Activated CD4-positive, alpha-beta T cell treated with anti-CD3 and anti-CD28 coated beads, Interleukin-2, amount 10 ng/mL, durations not matched to agents 7 days and 5 days (primary cell): ENCODE data around the gene PRKN. TPM values are rescaled to one million over a fixed set of nuclear protein-coding genes. Genes with fewer than 3 reads are reported as not detected.

Experiments
- CTCF ChIA-PET: fragments of 350-600 bp; sonication (Branson Sonifier 250); formaldehyde crosslinking; loops from one replicate; lab custom pipeline; 2021; ENCODE audit warnings: antibody characterized with exemption; lab: Charles Lee
- POLR2A ChIA-PET: fragments of 350-600 bp; sonication (Branson Sonifier 250); formaldehyde crosslinking; loops from one replicate; lab custom pipeline; 2021; ENCODE audit warnings: antibody characterized with exemption; lab: Charles Lee
- DNase-seq: peaks from one replicate; pipeline ENCODE4 v3.0.0-alpha.2; 2020
- H3K27ac Mint-ChIP-seq: one replicate; pipeline ENCODE4 v1.8.0; 2021; ENCODE audit warnings: mild to moderate bottlenecking, moderate library complexity, mixed read lengths
- H3K27me3 Mint-ChIP-seq: one replicate; pipeline ENCODE4 v1.8.0; 2021; ENCODE audit warnings: mixed read lengths
- H3K36me3 Mint-ChIP-seq: one replicate; pipeline ENCODE4 v1.8.0; 2021; ENCODE audit warnings: low read depth, mixed read lengths
- H3K4me1 Mint-ChIP-seq: one replicate; pipeline ENCODE4 v1.8.0; 2021; ENCODE audit warnings: mixed read lengths
- H3K4me3 Mint-ChIP-seq: one replicate; pipeline ENCODE4 v1.8.0; 2021; ENCODE audit warnings: mild to moderate bottlenecking, moderate library complexity, mixed read lengths
- H3K9me3 Mint-ChIP-seq: one replicate; pipeline ENCODE4 v1.8.0; 2021; ENCODE audit warnings: mixed read lengths
- total RNA-seq, 2 experiments: library from RNA; stranded (reverse); gene quantifications; one replicate each; pipeline ENCODE4 v1.2.3, GENCODE V29; 2021

Gene PRKN
- total RNA-seq, 2 experiments from 2014 or later: 0.77 to 0.94 TPM

GRCh38 chr6:162387718-162388382 is 339.7 kb downstream of the PRKN start:
- ChIA-PET CTCF (no interaction called here), POLR2A (no interaction called here)
- no peak overlapping the region for H3K27ac Mint-ChIP-seq
- H3K36me3 Mint-ChIP-seq: no peaks in the 10 kb centered on the region
- no peaks in the 10 kb centered on the region for H3K27me3 Mint-ChIP-seq
- H3K4me3 Mint-ChIP-seq: no peak overlapping the region
- no peaks in the 10 kb centered on the region for H3K9me3 Mint-ChIP-seq
- no peaks in the 10 kb centered on the region for H3K4me1 Mint-ChIP-seq
- DNase-seq: no peak

DNA sequence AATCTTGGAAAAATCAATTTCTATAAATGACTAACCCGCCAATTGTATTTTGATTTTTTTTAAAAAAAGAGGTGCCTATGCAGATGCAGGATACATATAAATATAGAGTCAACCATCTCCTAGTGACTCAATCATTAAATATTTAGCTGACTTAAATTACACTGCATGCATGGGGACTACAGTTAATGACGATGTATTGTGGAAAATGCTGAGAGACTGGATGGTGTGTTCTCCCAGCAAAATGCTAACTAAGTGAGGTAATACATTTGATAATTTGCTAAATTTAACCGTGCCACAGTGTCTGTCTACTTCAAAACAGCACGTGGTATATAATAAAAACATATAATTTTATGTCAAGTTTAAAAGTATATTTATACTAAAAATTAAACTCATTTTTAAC is 341.6 kb downstream of the PRKN start:
- H3K9me3 Mint-ChIP-seq: no peaks in the 10 kb centered on the region
- H3K27ac Mint-ChIP-seq: no peak overlapping the region
- DNase-seq: no peak
- H3K27me3 Mint-ChIP-seq: no peaks in the 10 kb centered on the region
- POLR2A ChIA-PET: no interaction called here
- H3K4me3 Mint-ChIP-seq: no peak overlapping the region
- no peaks in the 10 kb centered on the region for H3K4me1 Mint-ChIP-seq
- no peaks in the 10 kb centered on the region for H3K36me3 Mint-ChIP-seq
- CTCF ChIA-PET: no interaction called here

DNA sequence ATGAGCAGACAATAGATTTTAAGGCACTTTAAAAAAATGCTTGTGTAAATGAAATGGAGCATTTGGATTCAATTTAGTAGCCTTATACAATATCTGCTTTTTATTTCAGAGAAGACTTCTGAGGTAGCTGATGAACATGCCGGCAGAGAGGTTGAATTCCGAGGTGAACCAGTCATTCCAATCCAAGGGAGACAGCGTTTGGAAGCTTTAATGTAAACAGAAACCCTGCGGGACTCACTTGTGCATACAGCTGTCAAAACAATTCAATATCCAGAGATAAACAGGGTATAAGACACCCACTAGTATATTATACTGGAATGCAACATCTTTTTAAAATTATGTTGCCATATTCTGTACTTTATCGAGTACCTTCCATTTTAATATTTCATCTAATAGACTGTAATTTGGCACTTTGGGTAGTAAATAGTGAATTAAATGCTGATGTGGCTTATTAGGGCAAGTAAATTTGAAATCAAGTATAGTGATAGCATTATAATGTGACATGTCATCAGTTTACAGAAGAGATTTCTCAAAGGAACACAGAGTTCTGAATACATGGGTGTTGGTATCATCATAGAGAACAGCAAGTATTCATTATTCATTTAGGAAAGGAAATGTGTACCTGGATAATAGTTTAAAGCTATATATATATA is 347.7 kb downstream of the PRKN start:
- no peaks in the 10 kb centered on the region for H3K36me3 Mint-ChIP-seq

GRCh38 chr6:162377735-162378134 is 349.8 kb downstream of the PRKN start:
- Mint-ChIP-seq H3K27me3 (no peaks in the 10 kb centered on the region), H3K4me1 (no peaks in the 10 kb centered on the region), H3K4me3 (no peak overlapping the region), H3K27ac (no peak overlapping the region), H3K9me3 (no peaks in the 10 kb centered on the region), H3K36me3 (no peaks in the 10 kb centered on the region)
- ChIA-PET POLR2A (no interaction called here), CTCF (no interaction called here)
- no peak for DNase-seq

More for the DNA sequence above, 347.7 kb downstream of the PRKN start:
- ChIA-PET POLR2A (no interaction called here), CTCF (no interaction called here)
- Mint-ChIP-seq H3K27ac (no peak overlapping the region), H3K4me3 (no peak overlapping the region), H3K27me3 (no peaks in the 10 kb centered on the region), H3K9me3 (no peaks in the 10 kb centered on the region), H3K4me1 (no peaks in the 10 kb centered on the region)
- DNase-seq: no peak

DNA sequence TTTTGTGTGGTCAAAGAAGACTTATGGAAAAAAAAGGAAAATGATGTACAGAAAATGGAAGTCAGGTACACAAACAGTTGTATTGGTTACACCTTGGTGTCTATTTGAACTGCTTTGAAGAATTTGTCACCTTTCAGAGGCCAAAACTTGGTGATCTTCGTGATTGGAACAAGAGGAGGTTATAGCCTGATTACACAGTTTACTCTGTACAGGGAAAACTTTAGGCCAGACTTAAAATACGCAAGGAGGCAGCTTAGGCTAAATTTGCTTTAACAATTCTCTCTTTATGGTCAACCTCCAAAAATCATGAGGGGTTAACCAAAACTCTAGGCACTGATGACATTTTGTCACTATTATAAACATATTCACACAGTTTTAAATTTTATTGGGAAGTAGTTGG is 353.7 kb downstream of the PRKN start:
- no peak overlapping the region for H3K4me3 Mint-ChIP-seq

DNA sequence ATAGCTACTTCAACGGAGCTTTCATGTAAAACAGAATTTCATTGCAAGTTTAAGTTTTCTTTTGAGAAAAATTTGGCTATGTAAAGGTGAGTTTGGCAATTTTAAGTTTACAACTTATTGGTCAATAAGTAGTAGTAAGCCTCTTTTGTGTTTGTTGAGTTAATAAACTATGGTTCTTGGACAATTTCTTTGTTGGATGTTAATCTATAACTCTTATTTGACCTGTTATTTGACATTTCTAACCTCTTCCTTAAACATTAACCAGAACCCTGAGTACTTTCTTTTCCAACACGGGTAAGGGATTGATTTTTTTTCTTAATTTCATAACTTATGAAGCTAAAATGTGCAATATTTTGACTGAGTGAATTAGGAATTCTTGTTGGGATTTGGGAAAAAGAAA is 354.4 kb downstream of the PRKN start:
- ChIA-PET POLR2A (no interaction called here), CTCF (no interaction called here)
- Mint-ChIP-seq H3K27ac (no peak overlapping the region), H3K4me3 (no peak overlapping the region), H3K27me3 (no peaks in the 10 kb centered on the region), H3K36me3 (no peaks in the 10 kb centered on the region), H3K9me3 (peaks cover 6% of the 10 kb centered on the region), H3K4me1 (no peaks in the 10 kb centered on the region)
- no peak for DNase-seq

More for the DNA sequence above, 353.7 kb downstream of the PRKN start:
- peaks cover 6% of the 10 kb centered on the region for H3K9me3 Mint-ChIP-seq
- H3K27me3 Mint-ChIP-seq: no peaks in the 10 kb centered on the region
- CTCF ChIA-PET: no interaction called here
- no peaks in the 10 kb centered on the region for H3K36me3 Mint-ChIP-seq
- H3K4me1 Mint-ChIP-seq: no peaks in the 10 kb centered on the region
- no peak overlapping the region for H3K27ac Mint-ChIP-seq
- DNase-seq: no peak
- POLR2A ChIA-PET: no interaction called here

DNA sequence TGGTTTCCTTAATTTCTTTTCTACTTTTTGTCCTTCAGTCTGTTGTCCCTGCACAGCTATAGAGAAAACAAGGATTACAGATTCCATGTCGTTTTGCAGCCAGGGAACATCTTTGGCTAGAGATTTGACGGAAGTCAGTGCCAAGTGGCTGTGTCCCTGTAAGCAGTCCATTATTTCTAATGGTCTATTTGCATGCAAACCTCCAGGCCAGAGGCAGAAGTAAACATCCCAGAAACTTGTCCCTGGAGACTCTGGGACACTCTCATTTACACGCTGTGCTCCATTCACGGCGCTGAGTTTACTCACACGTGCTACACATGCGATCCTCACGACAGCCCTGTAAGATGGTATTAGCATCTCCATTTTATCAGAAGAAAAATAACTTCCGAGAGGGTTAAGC is 355.5 kb downstream of the PRKN start:
- Mint-ChIP-seq H3K9me3 (peaks cover 6% of the 10 kb centered on the region), H3K4me3 (no peak overlapping the region), H3K36me3 (no peaks in the 10 kb centered on the region), H3K27ac (no peak overlapping the region), H3K27me3 (no peaks in the 10 kb centered on the region), H3K4me1 (no peaks in the 10 kb centered on the region)
- ChIA-PET CTCF (no interaction called here), POLR2A (no interaction called here)
- DNase-seq: no peak

GRCh38 chr6:162371121-162371520 is 356.4 kb downstream of the PRKN start:
- H3K4me3 Mint-ChIP-seq: no peak overlapping the region
- CTCF ChIA-PET: no interaction called here

GRCh38 chr6:162369091-162369490 is 358.5 kb downstream of the PRKN start:
- POLR2A ChIA-PET: no interaction called here
- Mint-ChIP-seq H3K4me1 (no peaks in the 10 kb centered on the region), H3K4me3 (no peak overlapping the region), H3K27me3 (no peaks in the 10 kb centered on the region), H3K36me3 (no peaks in the 10 kb centered on the region), H3K9me3 (peaks cover 6% of the 10 kb centered on the region), H3K27ac (no peak overlapping the region)
- DNase-seq: no peak
- CTCF ChIA-PET: no interaction called here

More at GRCh38 chr6:162371121-162371520, 356.4 kb downstream of the PRKN start:
- Mint-ChIP-seq H3K36me3 (no peaks in the 10 kb centered on the region), H3K27me3 (no peaks in the 10 kb centered on the region), H3K9me3 (peaks cover 6% of the 10 kb centered on the region), H3K4me1 (no peaks in the 10 kb centered on the region), H3K27ac (no peak overlapping the region)
- POLR2A ChIA-PET: no interaction called here
- DNase-seq: no peak

GRCh38 chr6:162364488-162364887 is 363.1 kb downstream of the PRKN start:
- H3K36me3 Mint-ChIP-seq: no peaks in the 10 kb centered on the region
- no peak overlapping the region for H3K4me3 Mint-ChIP-seq
- no peaks in the 10 kb centered on the region for H3K9me3 Mint-ChIP-seq
- POLR2A ChIA-PET: no interaction called here
- no peak for DNase-seq
- CTCF ChIA-PET: no interaction called here
- H3K4me1 Mint-ChIP-seq: no peaks in the 10 kb centered on the region
- no peaks in the 10 kb centered on the region for H3K27me3 Mint-ChIP-seq
- H3K27ac Mint-ChIP-seq: no peak overlapping the region

GRCh38 chr6:162363757-162364156 is 363.8 kb downstream of the PRKN start:
- Mint-ChIP-seq H3K4me1 (no peaks in the 10 kb centered on the region), H3K4me3 (no peak overlapping the region), H3K27ac (no peak overlapping the region), H3K36me3 (no peaks in the 10 kb centered on the region), H3K27me3 (no peaks in the 10 kb centered on the region), H3K9me3 (no peaks in the 10 kb centered on the region)
- DNase-seq: no peak
- POLR2A ChIA-PET: no interaction called here
- CTCF ChIA-PET: no interaction called here

DNA sequence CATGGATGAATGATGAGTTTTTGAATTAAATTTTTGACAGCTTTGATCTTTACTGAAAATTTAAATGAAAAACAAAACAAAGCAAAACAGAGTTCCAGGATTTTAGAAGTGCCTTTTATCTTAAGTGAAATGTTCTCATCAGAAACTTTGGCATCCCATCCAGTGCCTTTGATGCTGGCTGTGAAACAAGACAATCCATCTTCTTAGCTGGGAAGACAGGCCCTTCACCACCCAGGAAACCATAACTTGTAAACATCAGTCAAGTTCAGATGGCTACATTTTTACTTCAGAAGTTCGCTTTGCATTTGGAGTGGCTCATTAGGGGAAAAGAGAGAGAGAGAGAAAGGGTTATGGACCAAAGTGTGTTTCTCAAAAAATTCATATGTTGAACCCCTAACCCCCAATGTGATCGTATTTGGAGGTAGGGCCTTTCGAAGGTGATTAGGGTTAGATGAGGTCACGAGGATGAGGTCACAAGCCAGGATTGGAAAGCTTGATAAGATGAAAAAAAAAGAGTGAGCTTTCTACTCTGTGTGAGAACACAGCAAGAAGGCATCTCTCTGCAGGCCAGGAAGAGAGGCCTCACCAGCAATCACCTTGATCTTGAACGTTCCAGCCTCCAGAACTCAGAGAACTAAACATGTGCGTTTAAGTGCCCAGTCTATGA is 366.5 kb downstream of the PRKN start:
- DNase-seq: no peak
- POLR2A ChIA-PET: no interaction called here
- Mint-ChIP-seq H3K27me3 (no peaks in the 10 kb centered on the region), H3K4me1 (no peaks in the 10 kb centered on the region), H3K4me3 (no peak overlapping the region), H3K27ac (no peak overlapping the region), H3K9me3 (no peaks in the 10 kb centered on the region), H3K36me3 (no peaks in the 10 kb centered on the region)
- CTCF ChIA-PET: interaction anchor here (0.6 kb wide), 1 partner anchor 67 kb away, joined by 3 read pairs; no protein-coding TSS in a partner anchor

DNA sequence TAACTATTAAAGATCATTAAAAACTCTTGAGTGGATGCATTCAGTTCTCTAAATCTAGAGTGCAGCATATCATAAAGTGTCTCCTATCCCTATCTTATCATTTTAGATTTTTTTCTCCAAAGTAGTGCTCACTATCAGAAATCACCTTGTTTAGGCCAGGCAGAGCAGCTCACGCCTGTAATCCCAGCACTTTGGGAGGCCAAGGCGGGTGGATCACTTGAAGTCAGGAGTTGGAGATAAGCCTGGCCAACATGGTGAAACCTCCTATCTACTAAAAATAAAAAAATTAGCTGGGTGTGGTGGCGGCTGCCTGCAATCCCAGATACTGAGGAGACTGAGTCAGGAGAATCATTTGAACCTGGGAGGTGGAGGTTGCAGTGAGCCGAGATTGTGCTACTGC is 368.9 kb downstream of the PRKN start:
- DNase-seq: no peak
- Mint-ChIP-seq H3K4me3 (no peak overlapping the region), H3K9me3 (no peaks in the 10 kb centered on the region), H3K27me3 (no peaks in the 10 kb centered on the region), H3K36me3 (no peaks in the 10 kb centered on the region), H3K27ac (no peak overlapping the region), H3K4me1 (no peaks in the 10 kb centered on the region)
- ChIA-PET CTCF (no interaction called here), POLR2A (no interaction called here)
